Measurements from ENCODE around the gene ATRX.
"Not testable (repeated sequence)": the region's sequence is repeated elsewhere in the genome, so short reads cannot be mapped to it uniquely, and the experiment has no call there.

GRCh38 chrX:77531261-77531660 lies 254.8 kb downstream of the ATRX start:
- not testable (repeated sequence) for TF ChIP-seq CTCF, POLR2A (IDR thresholded peaks at IDR 0.05)

All from adrenal gland (tissue), 5 donors.